NCI-H2081 (cell line): ENCODE measurements around the gene PRKRIP1.
"Not testable (repeated sequence)": the region's sequence is repeated elsewhere in the genome, so short reads cannot be mapped to it uniquely, and the experiment has no call there.

Source experiments
- DNase-seq, 2 experiments: peaks; one replicate each; lab custom pipeline; 2025; lab: John Stamatoyannopoulos, UW

The PRKRIP1 gene

GRCh38 chr7:102431617-102432298, 35.6 kb downstream of the PRKRIP1 start:
- DNase-seq = peak in 1 of 2 experiments; percentile 33

GRCh38 chr7:102432442-102433218, 36.5 kb downstream of the PRKRIP1 start:
- no peak for DNase-seq

- peak; percentile 75 to 79 for DNase-seq
Observed at GRCh38 chr7:102433219-102434038, 37.3 kb downstream of the PRKRIP1 start, which contains the start of gene ORAI2. ORAI2 (plus strand) TSS chr7:102433575; CDS start chr7:102438957, 5,382 bp downstream.

GRCh38 chr7:102434039-102434486, 37.9 kb downstream of the PRKRIP1 start:
- DNase-seq = no peak

- no peak for DNase-seq
Observed at GRCh38 chr7:102436118-102436517, 40.0 kb downstream of the PRKRIP1 start.

- no peak for DNase-seq
Observed at GRCh38 chr7:102439963-102440795, 44.0 kb downstream of the PRKRIP1 start.

GRCh38 chr7:102444961-102445673, 49.0 kb downstream of the PRKRIP1 start:
- DNase-seq = no peak

- DNase-seq = no peak
Observed at GRCh38 chr7:102445674-102446071, 49.5 kb downstream of the PRKRIP1 start.

- DNase-seq = no peak
Observed at GRCh38 chr7:102446387-102447156, 50.4 kb downstream of the PRKRIP1 start.

- DNase-seq = no peak
Observed at GRCh38 chr7:102447311-102447710, 51.1 kb downstream of the PRKRIP1 start.

GRCh38 chr7:102449136-102449535, 53.0 kb downstream of the PRKRIP1 start:
- DNase-seq = no peak

- no peak for DNase-seq
Observed at GRCh38 chr7:102450242-102450641, 54.1 kb downstream of the PRKRIP1 start.

- no peak for DNase-seq
Observed at GRCh38 chr7:102451371-102452054, 55.4 kb downstream of the PRKRIP1 start.

- no peak for DNase-seq
Observed at GRCh38 chr7:102452451-102452850, 56.3 kb downstream of the PRKRIP1 start.

GRCh38 chr7:102453319-102453718, 57.2 kb downstream of the PRKRIP1 start:
- DNase-seq = no peak

GRCh38 chr7:102454468-102454867, 58.3 kb downstream of the PRKRIP1 start:
- peak; percentile 39 to 71 for DNase-seq

GRCh38 chr7:102454932-102455331, 58.8 kb downstream of the PRKRIP1 start:
- DNase-seq = not testable (repeated sequence)

GRCh38 chr7:102455596-102455995, 59.4 kb downstream of the PRKRIP1 start:
- DNase-seq = no peak

GRCh38 chr7:102456327-102456726, 60.2 kb downstream of the PRKRIP1 start:
- DNase-seq = no peak
